DND-41 (cell line): Measurements from ENCODE around the gene TMEM131L.
A peak's percentile ranks its signal among the peaks of the same experiment; 100 is the strongest.

Experiments
- ATAC-seq: fragments of 200-7000 bp; cut with Tn5 transposase; 3 replicates; pipeline ENCODE4 v1.9.1; 2021; ENCODE audit warnings: low read depth; ENCODE audit not compliant: insufficient read depth
- DNase-seq: peaks from one replicate; pipeline ENCODE4 v3.0.0-alpha.2; 2020
- H2AFZ ChIP-seq: 2 replicates; pipeline ENCODE4 v1.6.0; 2012; ENCODE audit warnings: low read depth, low read length
- H3K27ac ChIP-seq: 2 replicates; pipeline ENCODE4 v1.5.1; 2012; ENCODE audit warnings: low read length, inconsistent platforms
- H3K27me3 ChIP-seq: fragments of 200-600 bp; sonication (generic); 2 replicates; pipeline ENCODE4 v1.6.0; 2012; ENCODE audit warnings: low read length, mild to moderate bottlenecking, inconsistent platforms; ENCODE audit not compliant: insufficient read depth, poor library complexity
- H3K36me3 ChIP-seq: 2 replicates; pipeline ENCODE4 v1.5.1; 2012; ENCODE audit warnings: low read length, inconsistent platforms; ENCODE audit not compliant: insufficient read depth
- H3K4me1 ChIP-seq: 2 replicates; pipeline ENCODE4 v1.5.1; 2012; ENCODE audit warnings: mild to moderate bottlenecking, low read length; ENCODE audit not compliant: insufficient read depth
- H3K4me2 ChIP-seq: 2 replicates; pipeline ENCODE4 v1.6.0; 2012; ENCODE audit warnings: mild to moderate bottlenecking, moderate library complexity, low read length, inconsistent platforms; ENCODE audit not compliant: insufficient read depth
- H3K4me3 ChIP-seq, 2 experiments: fragments of 200-600 bp in 1 of 2; shearing (Covaris generic) in 1 of 2; 2 replicates each; pipeline ENCODE4 v1.5.1; 2012 to 2016; ENCODE audit warnings: inconsistent platforms in 2 of 2, low read length in 2 of 2, mild to moderate bottlenecking in 2 of 2, low read depth in 1 of 2, moderate library complexity in 1 of 2
- H3K79me2 ChIP-seq: 2 replicates; pipeline ENCODE4 v1.6.0; 2012; ENCODE audit warnings: low read length, inconsistent platforms; ENCODE audit not compliant: insufficient read depth
- H3K9ac ChIP-seq: 2 replicates; pipeline ENCODE4 v1.6.0; 2012; ENCODE audit warnings: low read depth, mild to moderate bottlenecking, inconsistent platforms, low read length, moderate library complexity
- H3K9me3 ChIP-seq: 2 replicates; pipeline ENCODE4 v1.5.1; 2012; ENCODE audit warnings: low read length, moderate library complexity, mild to moderate bottlenecking, inconsistent platforms; ENCODE audit not compliant: insufficient read depth, severe bottlenecking
- H4K20me1 ChIP-seq: 2 replicates; pipeline ENCODE4 v1.6.0; 2012; ENCODE audit warnings: low read length; ENCODE audit not compliant: insufficient read depth
- EZH2 ChIP-seq: IDR thresholded peaks from 3 replicates; pipeline ENCODE4 v1.6.1; 2012; ENCODE audit warnings: borderline replicate concordance, low read depth, mild to moderate bottlenecking, moderate library complexity, low read length, inconsistent platforms; ENCODE audit not compliant: severe bottlenecking
- TF ChIP-seq, protein P1 (sequence below): IDR thresholded peaks from 2 replicates; pipeline ENCODE4 v1.5.1; 2012; ENCODE audit warnings: borderline replicate concordance, low read length, moderate library complexity, mild to moderate bottlenecking; ENCODE audit not compliant: poor library complexity, severe bottlenecking; ENCODE audit errors: extremely low read depth

Gene TMEM131L

DNA sequence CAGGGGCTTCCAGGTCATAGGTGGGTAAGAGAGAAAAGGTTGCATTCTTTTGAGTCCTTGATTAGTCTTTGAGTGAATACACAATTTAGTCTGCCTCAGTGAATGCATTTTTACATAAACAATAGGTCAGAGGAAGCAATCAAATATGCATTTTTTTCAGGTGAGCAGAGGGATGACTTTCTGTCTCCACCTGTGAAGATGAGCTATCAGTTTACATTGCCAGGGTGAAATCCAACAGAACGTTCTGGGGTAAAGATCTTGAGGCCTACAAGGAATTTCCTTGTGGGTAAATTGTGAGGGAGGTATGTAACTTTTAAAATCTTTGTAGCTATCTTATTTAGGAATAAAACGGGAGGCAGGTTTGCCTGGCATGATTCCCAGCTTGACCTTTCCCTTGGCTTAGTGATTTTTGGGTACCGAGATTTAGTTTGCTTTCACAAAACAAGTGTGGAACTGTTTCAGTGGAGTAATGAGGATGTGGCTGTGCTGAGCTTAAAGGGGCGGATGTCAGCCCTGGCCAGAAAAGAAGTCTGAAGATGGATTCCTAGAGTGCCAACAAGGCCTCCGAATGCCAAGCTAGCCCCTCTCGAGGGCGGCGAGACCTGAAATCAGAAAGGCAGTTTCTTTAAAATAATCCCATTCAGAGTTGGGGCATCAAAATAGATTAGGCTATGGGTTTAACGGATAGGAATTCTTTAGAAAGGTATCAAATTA, 29.5 kb downstream of the TMEM131L start:
- TF ChIP-seq, protein P1, sequence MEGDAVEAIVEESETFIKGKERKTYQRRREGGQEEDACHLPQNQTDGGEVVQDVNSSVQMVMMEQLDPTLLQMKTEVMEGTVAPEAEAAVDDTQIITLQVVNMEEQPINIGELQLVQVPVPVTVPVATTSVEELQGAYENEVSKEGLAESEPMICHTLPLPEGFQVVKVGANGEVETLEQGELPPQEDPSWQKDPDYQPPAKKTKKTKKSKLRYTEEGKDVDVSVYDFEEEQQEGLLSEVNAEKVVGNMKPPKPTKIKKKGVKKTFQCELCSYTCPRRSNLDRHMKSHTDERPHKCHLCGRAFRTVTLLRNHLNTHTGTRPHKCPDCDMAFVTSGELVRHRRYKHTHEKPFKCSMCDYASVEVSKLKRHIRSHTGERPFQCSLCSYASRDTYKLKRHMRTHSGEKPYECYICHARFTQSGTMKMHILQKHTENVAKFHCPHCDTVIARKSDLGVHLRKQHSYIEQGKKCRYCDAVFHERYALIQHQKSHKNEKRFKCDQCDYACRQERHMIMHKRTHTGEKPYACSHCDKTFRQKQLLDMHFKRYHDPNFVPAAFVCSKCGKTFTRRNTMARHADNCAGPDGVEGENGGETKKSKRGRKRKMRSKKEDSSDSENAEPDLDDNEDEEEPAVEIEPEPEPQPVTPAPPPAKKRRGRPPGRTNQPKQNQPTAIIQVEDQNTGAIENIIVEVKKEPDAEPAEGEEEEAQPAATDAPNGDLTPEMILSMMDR, result no peak
- no peak for TF ChIP-seq EZH2
- ATAC-seq (no peak), DNase-seq (no peak)
- no peaks in the 10 kb centered on the region for H3K9me3 ChIP-seq
- peaks cover 100% of the 10 kb centered on the region for H3K79me2 ChIP-seq
- H3K27ac ChIP-seq, result no peak overlapping the region; the same call in 1 of the 2 replicates
- H2AFZ ChIP-seq, result no peak overlapping the region
- H3K36me3 ChIP-seq, result peaks cover 94% of the 10 kb centered on the region
- no peak overlapping the region for H3K4me3 ChIP-seq
- no peak overlapping the region for H3K4me2 ChIP-seq
- no peak overlapping the region for H3K9ac ChIP-seq
- peaks cover 60% of the 10 kb centered on the region for H3K4me1 ChIP-seq
- H3K27me3 ChIP-seq, result no peaks in the 10 kb centered on the region
- peaks cover 94% of the 10 kb centered on the region for H4K20me1 ChIP-seq

DNA sequence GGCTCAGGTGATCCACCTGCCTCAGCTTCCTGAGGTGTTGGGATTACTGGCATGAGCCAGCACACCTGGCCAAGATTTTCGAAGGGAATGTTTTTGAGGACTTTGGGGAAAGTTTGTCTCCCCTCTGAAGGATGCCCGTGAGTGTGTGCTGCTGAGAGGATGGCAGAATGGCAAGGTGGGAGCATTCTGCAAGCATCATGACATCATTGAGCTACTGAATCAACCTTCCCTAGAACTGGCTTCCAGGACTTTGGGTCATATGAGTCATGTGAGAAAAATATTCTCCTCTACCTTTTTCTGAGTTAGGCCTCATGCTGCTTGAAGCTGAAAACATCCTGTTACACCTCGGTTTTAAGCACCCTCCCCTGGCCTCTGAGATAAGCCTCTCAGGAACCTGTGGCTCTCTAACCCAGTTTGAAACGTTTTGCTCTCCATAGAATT, 31.0 kb downstream of the TMEM131L start:
- Histone ChIP-seq H3K4me1 (peaks cover 59% of the 10 kb centered on the region), H3K36me3 (peaks cover 93% of the 10 kb centered on the region), H3K9ac (no peak overlapping the region), H3K27me3 (no peaks in the 10 kb centered on the region), H4K20me1 (peaks cover 92% of the 10 kb centered on the region), H3K4me3 (no peak overlapping the region), H3K4me2 (peak overlapping the region; percentile 16; the same call in 1 of the 2 replicates), H3K79me2 (peaks cover 100% of the 10 kb centered on the region), H3K27ac (peak overlapping the region; percentile 60; the same call in 1 of the 2 replicates), H2AFZ (no peak overlapping the region), H3K9me3 (no peaks in the 10 kb centered on the region)
- ATAC-seq, result peak; percentile 32; the same call in 2 of the 3 replicates
- TF ChIP-seq, protein P1, result no peak
- no peak for TF ChIP-seq EZH2
- DNase-seq, result no peak

DNA sequence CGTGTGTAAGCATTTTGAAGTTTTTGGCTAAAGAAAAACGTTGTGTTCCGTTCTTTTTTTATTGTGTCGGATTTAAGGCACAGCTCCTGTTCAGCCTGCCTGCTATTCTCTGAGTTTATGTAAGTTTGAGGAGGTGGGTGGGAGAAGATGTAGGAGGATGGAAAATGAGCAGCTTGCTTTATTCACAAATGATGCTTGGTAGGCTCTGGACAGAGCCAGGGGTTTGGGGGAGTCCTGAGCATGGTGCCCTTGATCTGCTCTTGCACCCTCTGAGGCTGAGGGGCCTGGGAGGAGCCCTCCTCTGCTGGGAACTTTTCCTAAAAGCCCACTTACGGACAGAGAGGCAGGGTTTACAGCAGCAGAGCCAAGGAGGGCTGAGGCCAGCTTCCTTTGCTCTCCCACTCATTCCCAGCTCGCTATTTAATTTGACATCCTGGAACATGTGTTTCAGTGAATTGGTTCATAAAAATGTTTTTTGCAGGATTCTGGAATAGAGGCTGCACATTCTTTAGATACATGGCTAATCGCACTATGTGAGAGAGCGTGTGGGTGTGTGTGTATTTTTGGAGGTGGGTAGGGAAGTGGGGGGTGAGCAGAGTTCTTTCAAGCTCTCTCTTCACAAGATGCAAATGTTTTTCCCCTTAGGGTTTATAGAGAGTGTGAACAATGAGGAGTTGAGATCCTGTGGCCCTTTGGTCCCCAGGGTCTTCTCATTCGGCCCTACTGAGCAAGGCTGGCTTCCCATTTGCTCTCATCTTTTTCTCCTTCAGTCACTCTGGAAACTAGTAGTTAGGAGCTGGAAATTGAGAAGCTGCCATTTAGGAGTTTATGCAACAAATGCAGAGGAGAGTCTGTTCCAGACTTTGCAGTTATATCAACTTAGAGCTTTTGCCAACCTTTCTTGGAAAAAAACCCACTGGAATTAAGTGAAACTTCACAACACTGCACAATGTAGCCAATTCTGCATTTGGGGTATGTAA, 32.1 kb downstream of the TMEM131L start:
- H4K20me1 ChIP-seq, result peaks cover 95% of the 10 kb centered on the region
- peaks cover 100% of the 10 kb centered on the region for H3K79me2 ChIP-seq
- peaks cover 64% of the 10 kb centered on the region for H3K4me1 ChIP-seq
- H3K27me3 ChIP-seq, result no peaks in the 10 kb centered on the region
- DNase-seq (no peak), ATAC-seq (no peak)
- H3K9me3 ChIP-seq, result no peaks in the 10 kb centered on the region
- H3K36me3 ChIP-seq, result peaks cover 95% of the 10 kb centered on the region
- no peak overlapping the region for H3K4me3 ChIP-seq
- H3K9ac ChIP-seq, result no peak overlapping the region
- H3K27ac ChIP-seq, result peak overlapping the region; percentile 34
- H2AFZ ChIP-seq, result no peak overlapping the region
- TF ChIP-seq, protein P1, result no peak
- no peak for TF ChIP-seq EZH2
- peak overlapping the region; percentile 2; the same call in 1 of the 2 replicates for H3K4me2 ChIP-seq
